ENCODE measurements around the gene CCDC149.

The CCDC149 gene

GRCh38 chr4:24921491-24921890, 8.6 kb upstream of the CCDC149 start:
- no peak for TF ChIP-seq CTCF (IDR thresholded peaks at IDR 0.05; ENCODE audit: control insufficient read depth, insufficient read depth, low read depth, low read length, missing control alignments)
- DNase-seq (ENCODE audit: low read depth), result no peak
- no peak overlapping the region for H3K4me3 ChIP-seq (ENCODE audit: control insufficient read depth, low read depth, low read length)

- TF ChIP-seq CTCF (IDR thresholded peaks at IDR 0.05; ENCODE audit: control insufficient read depth, insufficient read depth, low read depth, low read length, missing control alignments), result no peak
- no peak for DNase-seq (ENCODE audit: low read depth)
- no peak overlapping the region for H3K4me3 ChIP-seq (ENCODE audit: control insufficient read depth, low read depth, low read length)
These were observed 7.2 kb upstream of the CCDC149 start for GRCh38 chr4:24920008-24920407.

GRCh38 chr4:24917076-24917856, 4.4 kb upstream of the CCDC149 start:
- no peak for DNase-seq (ENCODE audit: low read depth)
- no peak overlapping the region for H3K4me3 ChIP-seq (ENCODE audit: control insufficient read depth, low read depth, low read length)
- no peak for TF ChIP-seq CTCF (IDR thresholded peaks at IDR 0.05; ENCODE audit: control insufficient read depth, insufficient read depth, low read depth, low read length, missing control alignments)

GRCh38 chr4:24915121-24915922, 2.5 kb upstream of the CCDC149 start:
- no peak overlapping the region for H3K4me3 ChIP-seq (ENCODE audit: control insufficient read depth, low read depth, low read length)
- TF ChIP-seq CTCF (IDR thresholded peaks at IDR 0.05; ENCODE audit: control insufficient read depth, insufficient read depth, low read depth, low read length, missing control alignments), result no peak
- no peak for DNase-seq (ENCODE audit: low read depth)

- no peak for DNase-seq (ENCODE audit: low read depth)
- no peak for TF ChIP-seq CTCF (IDR thresholded peaks at IDR 0.05; ENCODE audit: control insufficient read depth, insufficient read depth, low read depth, low read length, missing control alignments)
- no peak overlapping the region for H3K4me3 ChIP-seq (ENCODE audit: control insufficient read depth, low read depth, low read length)
These were observed 1.6 kb upstream of the CCDC149 start for GRCh38 chr4:24914460-24914859.

- TF ChIP-seq CTCF (IDR thresholded peaks at IDR 0.05; ENCODE audit: control insufficient read depth, insufficient read depth, low read depth, low read length, missing control alignments), result no peak
- H3K4me3 ChIP-seq (ENCODE audit: control insufficient read depth, low read depth, low read length), result peak overlapping the region; percentile 53
- DNase-seq (ENCODE audit: low read depth), result no peak
These were observed 260 bp upstream of the CCDC149 start for GRCh38 chr4:24913119-24913485.

All from AG09309 (cell line).